Right atrium auricular region (tissue), 2 donors: ENCODE results near the gene BMP7. TPM values are rescaled to one million over a fixed set of nuclear protein-coding genes. Genes with fewer than 3 reads are reported as not detected.

Experiments
- DNase-seq: peaks from one replicate; pipeline ENCODE4 v3.0.0-alpha.2; 2019; ENCODE audit warnings: low spot score
- H3K27ac ChIP-seq, 2 donors: fragments of 200-600 bp; sonication (generic); 1 replicate in 1 of 2; 2 replicates in 1 of 2; pipeline ENCODE4 v1.5.1; 2016 to 2019
- H3K27me3 ChIP-seq, 2 donors: fragments of 200-600 bp; sonication (generic); one replicate each; pipeline versions ENCODE4 v1.5.1 to v1.6.0; 2017 to 2019
- H3K36me3 ChIP-seq: fragments of 200-600 bp; sonication (generic); one replicate; pipeline ENCODE4 v1.5.1; 2016
- H3K4me1 ChIP-seq, 2 donors: fragments of 200-600 bp; sonication (generic); one replicate each; pipeline versions ENCODE4 v1.5.1 to v1.6.0; 2017 to 2019
- H3K4me3 ChIP-seq, 2 donors: fragments of 200-600 bp; sonication (generic); 1 replicate in 1 of 2; 2 replicates in 1 of 2; pipeline ENCODE4 v1.5.1; 2017 to 2019; ENCODE audit warnings: mild to moderate bottlenecking in 1 of 2, moderate library complexity in 1 of 2
- H3K9me3 ChIP-seq, 2 donors: fragments of 200-600 bp; sonication (generic); one replicate each; pipeline ENCODE4 v1.5.1; 2019
- CTCF ChIP-seq, 2 donors: fragments of 200-600 bp; sonication (generic); IDR thresholded peaks; one replicate each; pipeline ENCODE4 v1.5.1; 2019; ENCODE audit warnings: antibody characterized with exemption in 2 of 2
- total RNA-seq, 2 donors: library from RNA; depleted of rRNA; stranded (reverse); fragments of >200 nt; gene quantifications; one replicate each; pipeline ENCODE4 v1.1.0, GENCODE V29; 2016

BMP7 gene
- total RNA-seq, 2 donors from 2014 or later: 15.1 to 23.0 TPM

GRCh38 chr20:57131601-57132391 is 134.6 kb downstream of the BMP7 start:
- TF ChIP-seq CTCF (IDR thresholded peaks at IDR 0.05): no peak
- Histone ChIP-seq H3K9me3 (no peaks in the 10 kb centered on the region), H3K4me1 (no peaks in the 10 kb centered on the region), H3K36me3 (no peaks in the 10 kb centered on the region), H3K27ac (no peak overlapping the region), H3K4me3 (no peak overlapping the region), H3K27me3 (no peaks in the 10 kb centered on the region)
- DNase-seq: no peak

GRCh38 chr20:57131077-57131476 is 135.4 kb downstream of the BMP7 start:
- no peaks in the 10 kb centered on the region for H3K36me3 ChIP-seq
- no peak for TF ChIP-seq CTCF (IDR thresholded peaks at IDR 0.05)
- H3K27ac ChIP-seq: no peak overlapping the region
- no peaks in the 10 kb centered on the region for H3K9me3 ChIP-seq
- H3K4me3 ChIP-seq: no peak overlapping the region
- no peaks in the 10 kb centered on the region for H3K4me1 ChIP-seq
- H3K27me3 ChIP-seq: no peaks in the 10 kb centered on the region
- no peak for DNase-seq

GRCh38 chr20:57130160-57130772 is 136.2 kb downstream of the BMP7 start:
- H3K9me3 ChIP-seq: no peaks in the 10 kb centered on the region
- H3K36me3 ChIP-seq: no peaks in the 10 kb centered on the region
- no peak for DNase-seq
- TF ChIP-seq CTCF (IDR thresholded peaks at IDR 0.05): no peak
- no peaks in the 10 kb centered on the region for H3K4me1 ChIP-seq
- H3K27ac ChIP-seq: no peak overlapping the region
- no peaks in the 10 kb centered on the region for H3K27me3 ChIP-seq
- H3K4me3 ChIP-seq: no peak overlapping the region

GRCh38 chr20:57129303-57129702 is 137.1 kb downstream of the BMP7 start:
- no peaks in the 10 kb centered on the region for H3K4me1 ChIP-seq
- H3K27me3 ChIP-seq: no peaks in the 10 kb centered on the region
- TF ChIP-seq CTCF (IDR thresholded peaks at IDR 0.05): no peak
- no peak overlapping the region for H3K4me3 ChIP-seq
- no peak for DNase-seq
- H3K9me3 ChIP-seq: no peaks in the 10 kb centered on the region
- no peak overlapping the region for H3K27ac ChIP-seq
- no peaks in the 10 kb centered on the region for H3K36me3 ChIP-seq

- no peaks in the 10 kb centered on the region for H3K4me1 ChIP-seq
- no peaks in the 10 kb centered on the region for H3K9me3 ChIP-seq
- no peaks in the 10 kb centered on the region for H3K36me3 ChIP-seq
- no peak overlapping the region for H3K27ac ChIP-seq
- no peak overlapping the region for H3K4me3 ChIP-seq
- no peaks in the 10 kb centered on the region for H3K27me3 ChIP-seq
- DNase-seq: no peak
- no peak for TF ChIP-seq CTCF (IDR thresholded peaks at IDR 0.05)
Measured at GRCh38 chr20:57128044-57128757, 138.2 kb downstream of the BMP7 start.
